Activated CD4-positive, alpha-beta T cell treated with anti-CD3 and anti-CD28 coated beads, Interleukin-2, amount 10 ng/mL, durations not matched to agents 7 days and 5 days (primary cell): ENCODE measurements around the gene PSMD13. TPM values are rescaled to one million over a fixed set of nuclear protein-coding genes. Genes with fewer than 3 reads are reported as not detected.

Experiments
- CTCF ChIA-PET: fragments of 350-600 bp; sonication (Branson Sonifier 250); formaldehyde crosslinking; loops from one replicate; lab custom pipeline; 2021; ENCODE audit warnings: antibody characterized with exemption; lab: Charles Lee
- POLR2A ChIA-PET: fragments of 350-600 bp; sonication (Branson Sonifier 250); formaldehyde crosslinking; loops from one replicate; lab custom pipeline; 2021; ENCODE audit warnings: antibody characterized with exemption; lab: Charles Lee
- DNase-seq: peaks from one replicate; pipeline ENCODE4 v3.0.0-alpha.2; 2020
- H3K27ac Mint-ChIP-seq: one replicate; pipeline ENCODE4 v1.8.0; 2021; ENCODE audit warnings: mild to moderate bottlenecking, moderate library complexity, mixed read lengths
- H3K27me3 Mint-ChIP-seq: one replicate; pipeline ENCODE4 v1.8.0; 2021; ENCODE audit warnings: mixed read lengths
- H3K36me3 Mint-ChIP-seq: one replicate; pipeline ENCODE4 v1.8.0; 2021; ENCODE audit warnings: low read depth, mixed read lengths
- H3K4me1 Mint-ChIP-seq: one replicate; pipeline ENCODE4 v1.8.0; 2021; ENCODE audit warnings: mixed read lengths
- H3K4me3 Mint-ChIP-seq: one replicate; pipeline ENCODE4 v1.8.0; 2021; ENCODE audit warnings: mild to moderate bottlenecking, moderate library complexity, mixed read lengths
- H3K9me3 Mint-ChIP-seq: one replicate; pipeline ENCODE4 v1.8.0; 2021; ENCODE audit warnings: mixed read lengths
- total RNA-seq, 2 experiments: library from RNA; stranded (reverse); gene quantifications; one replicate each; pipeline ENCODE4 v1.2.3, GENCODE V29; 2021

PSMD13 gene
- total RNA-seq, 2 experiments from 2014 or later: 125 to 153 TPM

GRCh38 chr11:199004-199581, 37.7 kb upstream of the PSMD13 start:
- no peaks in the 10 kb centered on the region for H3K9me3 Mint-ChIP-seq
- no peak overlapping the region for H3K27ac Mint-ChIP-seq
- no peak overlapping the region for H3K4me3 Mint-ChIP-seq
- peak; percentile 4 for DNase-seq
- H3K27me3 Mint-ChIP-seq: no peaks in the 10 kb centered on the region
- peaks cover 15% of the 10 kb centered on the region for H3K36me3 Mint-ChIP-seq
- POLR2A ChIA-PET: no interaction called here
- CTCF ChIA-PET: interaction anchor here (1.1 kb wide), 1 partner anchor 52 kb away, joined by 3 read pairs; no protein-coding TSS in a partner anchor
- peaks cover 30% of the 10 kb centered on the region for H3K4me1 Mint-ChIP-seq

- Mint-ChIP-seq H3K27me3 (no peaks in the 10 kb centered on the region), H3K27ac (no peak overlapping the region), H3K4me3 (no peak overlapping the region), H3K4me1 (peaks cover 34% of the 10 kb centered on the region), H3K36me3 (peaks cover 20% of the 10 kb centered on the region), H3K9me3 (no peaks in the 10 kb centered on the region)
- DNase-seq: peak; percentile 7
- ChIA-PET POLR2A (no interaction called here), CTCF (interaction anchor here (0.6 kb wide), 1 partner anchor 164 kb away, joined by 3 read pairs; no protein-coding TSS in a partner anchor)
These were observed 37.0 kb upstream of the PSMD13 start for GRCh38 chr11:199782-200181.

GRCh38 chr11:200224-201003, 36.4 kb upstream of the PSMD13 start:
- no peaks in the 10 kb centered on the region for H3K9me3 Mint-ChIP-seq
- no peak overlapping the region for H3K4me3 Mint-ChIP-seq
- no peaks in the 10 kb centered on the region for H3K27me3 Mint-ChIP-seq
- CTCF ChIA-PET: interaction anchor here (0.6 kb wide), 1 partner anchor 163 kb away, joined by 3 read pairs; no protein-coding TSS in a partner anchor
- H3K36me3 Mint-ChIP-seq: peaks cover 22% of the 10 kb centered on the region
- peak overlapping the region; percentile 41 for H3K27ac Mint-ChIP-seq
- POLR2A ChIA-PET: no interaction called here
- peaks cover 39% of the 10 kb centered on the region for H3K4me1 Mint-ChIP-seq
- peak; percentile 4 for DNase-seq

- H3K4me3 Mint-ChIP-seq: no peak overlapping the region
- DNase-seq: no peak
- POLR2A ChIA-PET: no interaction called here
- peaks cover 48% of the 10 kb centered on the region for H3K4me1 Mint-ChIP-seq
- no peaks in the 10 kb centered on the region for H3K9me3 Mint-ChIP-seq
- no peaks in the 10 kb centered on the region for H3K27me3 Mint-ChIP-seq
- CTCF ChIA-PET: no interaction called here
- peaks cover 25% of the 10 kb centered on the region for H3K36me3 Mint-ChIP-seq
- H3K27ac Mint-ChIP-seq: peak overlapping the region; percentile 85
These were observed 34.8 kb upstream of the PSMD13 start for GRCh38 chr11:201966-202365.

- no peak overlapping the region for H3K4me3 Mint-ChIP-seq
- DNase-seq: no peak
- H3K27ac Mint-ChIP-seq: peak overlapping the region; percentile 85
- CTCF ChIA-PET: no interaction called here
- H3K9me3 Mint-ChIP-seq: no peaks in the 10 kb centered on the region
- no peaks in the 10 kb centered on the region for H3K27me3 Mint-ChIP-seq
- H3K36me3 Mint-ChIP-seq: peaks cover 28% of the 10 kb centered on the region
- H3K4me1 Mint-ChIP-seq: peaks cover 48% of the 10 kb centered on the region
- POLR2A ChIA-PET: no interaction called here
These were observed 34.3 kb upstream of the PSMD13 start for GRCh38 chr11:202490-202889.

GRCh38 chr11:203056-203944, 33.5 kb upstream of the PSMD13 start:
- Mint-ChIP-seq H3K4me3 (no peak overlapping the region), H3K27ac (peak overlapping the region; percentile 85), H3K27me3 (no peaks in the 10 kb centered on the region), H3K9me3 (no peaks in the 10 kb centered on the region), H3K36me3 (peaks cover 30% of the 10 kb centered on the region), H3K4me1 (peaks cover 48% of the 10 kb centered on the region)
- CTCF ChIA-PET: interaction anchor here (1.1 kb wide), 1 partner anchor 27 kb away, joined by 3 read pairs; no protein-coding TSS in a partner anchor
- DNase-seq: no peak
- POLR2A ChIA-PET: no interaction called here

- POLR2A ChIA-PET: no interaction called here
These were observed 32.7 kb upstream of the PSMD13 start for GRCh38 chr11:203945-204586.

GRCh38 chr11:204587-205109, 32.1 kb upstream of the PSMD13 start:
- H3K36me3 Mint-ChIP-seq: peaks cover 34% of the 10 kb centered on the region
- no peaks in the 10 kb centered on the region for H3K27me3 Mint-ChIP-seq
- H3K4me1 Mint-ChIP-seq: peaks cover 51% of the 10 kb centered on the region
- H3K4me3 Mint-ChIP-seq: peak overlapping the region; percentile 36
- no peak for DNase-seq
- ChIA-PET POLR2A (no interaction called here), CTCF (interaction anchor here (0.6 kb wide), 2 partner anchors 25 to 306 kb away, joined by 3 read pairs; no protein-coding TSS in a partner anchor)
- peak overlapping the region; percentile 19 for H3K27ac Mint-ChIP-seq
- no peaks in the 10 kb centered on the region for H3K9me3 Mint-ChIP-seq

More at GRCh38 chr11:203945-204586, 32.7 kb upstream of the PSMD13 start:
- Mint-ChIP-seq H3K27ac (no peak overlapping the region), H3K27me3 (no peaks in the 10 kb centered on the region), H3K4me3 (no peak overlapping the region), H3K36me3 (peaks cover 32% of the 10 kb centered on the region), H3K9me3 (no peaks in the 10 kb centered on the region), H3K4me1 (peaks cover 48% of the 10 kb centered on the region)
- no peak for DNase-seq
- CTCF ChIA-PET: interaction anchor here (0.6 to 1.1 kb wide), 2 partner anchors 26 kb away, joined by 3 read pairs; no protein-coding TSS in a partner anchor

GRCh38 chr11:205221-206001, 31.4 kb upstream of the PSMD13 start:
- no peaks in the 10 kb centered on the region for H3K27me3 Mint-ChIP-seq
- peaks cover 59% of the 10 kb centered on the region for H3K4me1 Mint-ChIP-seq
- CTCF ChIA-PET: interaction anchor here (1.1 kb wide), 1 partner anchor 158 kb away, joined by 3 read pairs; no protein-coding TSS in a partner anchor
- H3K27ac Mint-ChIP-seq: peak overlapping the region; percentile 19
- POLR2A ChIA-PET: no interaction called here
- H3K9me3 Mint-ChIP-seq: no peaks in the 10 kb centered on the region
- peak overlapping the region; percentile 95 for H3K4me3 Mint-ChIP-seq
- DNase-seq: no peak
- H3K36me3 Mint-ChIP-seq: peaks cover 41% of the 10 kb centered on the region

- Mint-ChIP-seq H3K36me3 (peaks cover 47% of the 10 kb centered on the region), H3K4me3 (peak overlapping the region; percentile 95), H3K4me1 (peaks cover 60% of the 10 kb centered on the region), H3K27ac (peak overlapping the region; percentile 47), H3K9me3 (no peaks in the 10 kb centered on the region), H3K27me3 (no peaks in the 10 kb centered on the region)
- DNase-seq: no peak
- ChIA-PET CTCF (interaction anchor here (1.1 to 1.8 kb wide), 2 partner anchors 9 to 157 kb away, joined by 3 to 6 read pairs; a partner anchor contains a TSS), POLR2A (no interaction called here)
These were observed 30.8 kb upstream of the PSMD13 start for GRCh38 chr11:206002-206384.

- Mint-ChIP-seq H3K4me1 (peaks cover 54% of the 10 kb centered on the region), H3K27ac (peak overlapping the region; percentile 99), H3K36me3 (peaks cover 54% of the 10 kb centered on the region), H3K27me3 (no peaks in the 10 kb centered on the region), H3K9me3 (no peaks in the 10 kb centered on the region), H3K4me3 (peak overlapping the region; percentile 95)
- no peak for DNase-seq
- ChIA-PET CTCF (interaction anchor here (0.7 to 1.8 kb wide), 13 partner anchors 9 to 239 kb away, joined by 3 to 6 read pairs (median 3); a partner anchor contains a TSS), POLR2A (interaction anchor here (0.5 to 1.4 kb wide), 5 partner anchors 81 to 242 kb away, joined by 3 to 4 read pairs (median 4); no protein-coding TSS in a partner anchor)
These were observed 30.1 kb upstream of the PSMD13 start for GRCh38 chr11:206526-207207.
